Mesenteric fat pad (tissue), 1 donor: ENCODE data around the gene EFNA3. TPM values are rescaled to one million over a fixed set of nuclear protein-coding genes. Genes with fewer than 3 reads are reported as not detected.

Experiments used
- DNase-seq: peaks from one replicate; pipeline ENCODE4 v3.0.0-alpha.2; 2020; ENCODE audit warnings: low spot score
- total RNA-seq: library from RNA; stranded (reverse); fragmentation: NEBNext Ultra II Directional; extraction: Animal tissue kit (Norgen Biotek cat#: 25700); gene quantifications from one replicate; pipeline ENCODE4 v1.2.1, GENCODE V29; 2021
- donor health status: DM: yes; HTN: yes; CAD: no.

Gene EFNA3
- total RNA-seq, 1 donor from 2014 or later = 0.58 TPM

GRCh38 chr1:155066777-155067176 is 11.9 kb upstream of the EFNA3 start:
- DNase-seq = no peak

- DNase-seq = no peak
Measured at GRCh38 chr1:155068599-155068998, 10.0 kb upstream of the EFNA3 start.

- DNase-seq = no peak
Measured at GRCh38 chr1:155069551-155070157, 9.0 kb upstream of the EFNA3 start.

- no peak for DNase-seq
Measured at GRCh38 chr1:155070158-155070621, 8.4 kb upstream of the EFNA3 start.

DNA sequence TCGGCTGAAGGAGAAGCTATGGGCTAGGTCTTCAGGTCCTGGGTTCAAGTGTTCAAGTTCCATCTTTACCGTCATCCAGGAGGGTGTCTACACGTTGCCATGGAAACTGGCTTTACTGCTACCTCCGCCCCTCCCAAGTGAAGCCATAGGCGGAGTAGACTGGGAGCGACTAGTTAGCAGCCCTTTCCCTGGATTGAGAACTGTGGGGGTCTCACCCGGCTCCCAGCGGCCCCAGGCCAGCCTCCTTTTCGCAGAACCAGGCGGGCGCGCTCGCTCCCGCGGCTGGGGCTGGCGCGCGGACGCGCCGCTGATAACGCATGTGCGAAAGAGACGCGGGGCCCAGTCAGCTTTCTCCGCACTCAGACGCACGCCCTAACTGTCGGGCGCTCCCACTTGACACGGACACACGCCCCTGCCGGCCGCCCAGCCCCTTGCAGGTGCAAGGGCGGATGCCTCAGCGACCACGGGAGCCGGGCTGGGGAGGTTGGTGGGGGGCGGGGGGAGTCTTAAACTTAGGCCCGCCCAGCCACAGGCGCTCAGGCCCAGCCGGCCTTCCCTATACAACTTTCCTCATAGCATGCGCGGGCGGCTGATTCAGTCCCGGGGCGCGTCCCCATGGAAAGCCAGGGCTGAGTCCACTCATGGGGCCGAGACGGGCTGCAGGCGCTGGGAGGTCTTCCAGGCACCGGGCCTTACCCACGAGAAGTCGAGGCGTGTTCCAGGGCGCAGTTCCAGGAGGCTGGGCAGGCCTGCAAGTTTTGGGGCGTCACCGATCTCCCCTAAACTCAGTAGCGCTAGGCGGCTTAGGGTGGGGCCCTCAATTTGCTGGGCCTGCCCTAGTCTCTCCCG is 7.7 kb upstream of the EFNA3 start:
- no peak for DNase-seq

DNA sequence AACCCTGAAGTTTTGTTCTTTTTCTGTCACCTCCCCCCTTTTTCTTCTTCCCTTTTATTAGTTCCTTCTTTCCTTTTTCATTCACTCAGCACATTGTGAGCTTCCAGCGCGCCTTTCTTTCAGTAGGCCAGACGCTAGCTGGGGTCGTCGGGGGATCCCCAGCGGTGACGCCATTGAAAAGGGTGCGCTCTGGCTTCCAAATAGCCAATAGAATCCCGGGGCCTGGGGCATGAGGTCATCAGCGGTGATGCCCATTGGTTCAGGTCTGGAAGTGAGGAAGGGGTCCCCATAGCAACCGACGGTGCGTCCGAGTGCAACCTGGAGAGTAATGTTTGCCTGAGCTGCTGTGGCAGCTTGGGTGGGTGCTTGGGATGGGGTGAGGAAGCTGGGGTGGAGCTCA is 6.9 kb upstream of the EFNA3 start:
- DNase-seq = no peak

DNA sequence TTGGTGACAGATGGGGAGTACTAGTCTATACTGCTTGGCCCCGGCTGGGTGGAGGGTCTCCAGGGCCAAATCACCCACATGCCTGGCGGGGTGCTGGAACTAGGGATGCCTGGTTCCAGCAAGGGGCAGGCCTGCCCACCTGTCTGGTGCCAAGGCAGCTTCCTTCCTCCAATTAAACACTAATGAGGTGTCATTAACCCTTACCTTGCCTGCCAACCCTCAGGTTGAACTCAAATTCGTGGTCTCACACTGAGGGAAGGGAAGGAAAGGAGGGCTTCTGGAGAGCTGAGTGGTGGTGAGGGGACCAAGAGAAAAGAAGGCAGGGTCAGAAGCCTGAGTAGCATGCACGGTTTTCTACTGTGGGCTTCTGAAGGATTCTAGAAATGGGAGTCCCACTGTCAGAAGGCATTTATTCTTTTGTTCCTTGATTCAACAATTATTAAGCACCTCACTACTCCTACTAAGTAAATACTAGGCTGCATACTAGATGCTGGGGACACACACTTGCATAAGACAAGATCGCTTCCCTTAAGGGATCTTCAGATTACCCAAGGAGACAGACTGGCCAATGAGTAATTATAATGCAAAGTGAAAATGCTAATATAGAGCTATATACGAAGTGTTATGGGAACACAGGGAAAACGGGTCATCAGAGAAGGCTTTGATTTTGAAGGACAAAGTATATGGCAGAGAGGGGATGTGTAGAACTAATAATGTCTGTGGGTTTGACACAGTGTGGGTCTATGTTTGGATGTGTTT is 5.9 kb upstream of the EFNA3 start:
- DNase-seq = no peak

DNA sequence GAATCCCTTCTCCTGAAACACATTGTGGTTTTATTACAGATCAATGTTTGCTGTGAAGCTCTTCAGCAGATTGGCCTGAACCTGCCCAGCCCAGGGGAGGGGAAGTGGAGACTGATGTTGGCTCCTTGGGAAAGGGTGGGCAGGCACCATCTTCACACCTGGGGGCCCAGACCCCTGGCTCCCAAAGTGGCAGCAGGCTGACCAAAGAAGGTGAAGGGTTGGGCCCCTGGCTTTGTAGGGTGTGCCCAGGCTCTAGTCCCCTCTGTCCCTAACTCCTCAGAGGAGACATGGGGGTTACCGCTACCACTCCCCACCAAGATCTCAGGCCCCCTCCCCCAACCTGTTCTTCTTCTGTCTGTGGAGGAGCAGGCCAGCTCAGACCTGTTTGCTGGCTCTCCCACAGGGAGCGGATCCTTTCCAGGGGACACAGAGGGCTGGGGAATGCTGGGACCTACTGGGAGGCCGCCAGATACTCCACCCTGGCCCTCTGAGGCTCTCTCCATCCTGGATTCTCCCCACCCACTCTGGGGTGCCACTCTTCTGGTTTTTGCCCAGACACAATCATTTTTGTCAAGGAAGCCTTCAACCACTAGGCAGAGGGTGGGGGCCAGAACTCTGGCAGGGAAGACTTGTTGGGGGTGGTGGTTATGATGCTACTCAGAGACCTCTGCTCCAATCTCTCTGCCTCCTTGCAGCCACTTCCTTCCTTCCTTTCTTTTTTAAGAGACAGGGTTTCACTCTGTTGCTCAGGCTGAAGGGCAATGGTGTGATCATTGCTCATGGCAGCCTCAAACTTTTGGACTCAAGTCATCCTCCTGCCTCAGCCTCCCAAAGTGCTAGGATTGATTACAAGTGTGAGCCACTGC is 5.0 kb upstream of the EFNA3 start:
- DNase-seq = no peak

GRCh38 chr1:155075535-155075934 is 3.1 kb upstream of the EFNA3 start:
- no peak for DNase-seq

GRCh38 chr1:155076371-155076770 is 2.3 kb upstream of the EFNA3 start:
- DNase-seq = no peak

DNA sequence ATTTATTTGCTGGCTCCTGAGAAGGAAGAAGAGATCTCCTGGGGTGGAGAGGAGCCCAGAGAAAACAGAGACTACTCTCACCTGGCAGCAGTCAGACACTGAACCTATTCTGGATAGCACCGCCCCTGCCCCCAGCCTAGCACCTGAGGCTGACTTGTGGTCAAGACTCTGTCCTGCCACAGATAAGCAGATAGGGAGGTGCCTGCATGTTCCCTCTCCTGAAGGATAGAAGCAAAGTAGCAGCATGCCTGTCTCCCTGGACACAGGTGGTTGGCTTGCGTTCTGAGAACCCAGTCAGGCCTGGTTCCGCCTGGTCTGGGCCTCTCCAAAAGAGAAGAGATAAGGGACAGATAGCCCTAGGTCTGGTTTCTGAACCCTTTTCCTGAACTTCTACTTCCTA is 1.3 kb upstream of the EFNA3 start:
- no peak for DNase-seq

DNA sequence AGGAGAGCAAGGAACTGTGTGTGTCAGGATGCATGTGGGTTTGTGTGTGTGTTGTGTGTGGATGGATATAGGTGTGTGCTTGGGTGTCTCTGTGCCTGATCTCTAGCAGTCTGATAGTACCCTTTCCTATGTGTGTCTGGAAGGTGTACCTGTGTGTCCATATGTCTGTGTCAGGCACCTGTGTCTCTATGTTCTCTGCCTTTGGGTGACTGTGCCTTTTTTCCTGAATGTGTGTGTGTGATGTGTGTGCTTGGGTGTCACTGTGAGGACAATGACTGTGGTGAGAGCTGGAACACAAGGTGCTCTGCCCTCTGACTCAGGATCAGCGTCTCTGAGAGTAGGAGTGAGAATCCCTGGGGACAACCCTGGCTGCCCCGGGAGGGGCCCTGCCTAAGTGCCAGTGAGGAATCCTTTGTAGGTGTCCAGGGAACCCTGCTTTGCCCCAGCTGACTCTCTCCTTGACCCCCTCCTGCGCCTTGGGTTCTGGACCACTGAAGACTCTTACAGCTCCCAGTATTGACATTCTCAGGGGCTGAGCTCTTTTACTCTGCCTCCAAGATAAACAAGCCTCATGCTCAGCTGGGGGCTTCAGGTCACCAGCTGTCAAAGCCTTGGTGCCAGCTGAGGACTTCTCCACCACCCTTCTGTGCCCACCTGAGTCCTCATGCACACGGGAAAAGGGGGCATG is 735 bp upstream of the EFNA3 start:
- no peak for DNase-seq

- DNase-seq = no peak
Measured at GRCh38 chr1:155079210-155079486, 511 bp downstream of the EFNA3 start.

- no peak for DNase-seq
Measured at GRCh38 chr1:155079487-155080311, 1.1 kb downstream of the EFNA3 start.

DNA sequence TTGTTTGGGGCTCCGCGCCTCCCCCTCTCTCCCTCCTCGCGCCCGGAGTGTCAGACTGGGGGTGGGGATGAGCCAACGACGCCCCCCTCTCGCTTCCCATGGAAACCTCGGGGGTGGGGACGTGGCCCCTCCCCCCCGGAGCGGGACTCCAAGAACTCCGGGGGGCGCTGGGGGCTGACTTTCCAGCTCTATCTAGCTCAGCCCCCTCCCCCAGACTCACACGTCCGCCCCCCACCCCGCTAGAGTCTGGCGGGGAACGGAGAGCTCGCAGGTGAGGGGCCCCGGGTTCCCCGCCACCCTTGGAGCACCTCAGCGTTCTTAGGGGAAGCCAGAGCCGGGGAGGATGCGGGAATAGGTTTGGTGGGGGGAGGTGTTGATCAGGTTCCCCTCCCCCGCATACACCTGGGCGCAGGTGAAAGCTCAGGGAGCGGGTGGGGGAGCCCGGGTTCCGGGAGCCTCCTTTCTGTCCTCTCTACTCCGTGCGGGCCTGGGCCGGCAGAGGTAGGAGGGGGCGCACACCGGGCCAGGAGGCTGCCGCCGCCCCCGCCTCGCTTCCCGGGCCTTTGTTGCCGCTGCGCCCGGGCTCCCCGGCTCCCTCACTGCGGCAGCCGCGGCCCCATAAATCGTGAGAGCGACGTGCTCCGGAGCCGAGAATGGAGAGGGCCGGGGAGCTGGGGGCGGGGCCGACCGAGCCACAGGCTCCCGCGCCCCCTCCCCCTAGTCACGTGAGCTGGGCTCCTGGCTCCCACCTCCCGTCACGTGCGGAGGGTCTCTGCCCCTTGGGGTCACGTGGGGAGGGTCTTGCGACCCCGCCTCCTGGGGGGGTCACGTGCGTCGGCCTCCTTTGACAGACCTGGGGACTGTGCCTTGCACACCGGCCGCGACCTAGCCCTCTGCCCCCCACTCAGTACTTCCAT is 1.9 kb downstream of the EFNA3 start:
- no peak for DNase-seq

GRCh38 chr1:155081472-155082300 is 3.0 kb downstream of the EFNA3 start:
- DNase-seq = no peak

DNA sequence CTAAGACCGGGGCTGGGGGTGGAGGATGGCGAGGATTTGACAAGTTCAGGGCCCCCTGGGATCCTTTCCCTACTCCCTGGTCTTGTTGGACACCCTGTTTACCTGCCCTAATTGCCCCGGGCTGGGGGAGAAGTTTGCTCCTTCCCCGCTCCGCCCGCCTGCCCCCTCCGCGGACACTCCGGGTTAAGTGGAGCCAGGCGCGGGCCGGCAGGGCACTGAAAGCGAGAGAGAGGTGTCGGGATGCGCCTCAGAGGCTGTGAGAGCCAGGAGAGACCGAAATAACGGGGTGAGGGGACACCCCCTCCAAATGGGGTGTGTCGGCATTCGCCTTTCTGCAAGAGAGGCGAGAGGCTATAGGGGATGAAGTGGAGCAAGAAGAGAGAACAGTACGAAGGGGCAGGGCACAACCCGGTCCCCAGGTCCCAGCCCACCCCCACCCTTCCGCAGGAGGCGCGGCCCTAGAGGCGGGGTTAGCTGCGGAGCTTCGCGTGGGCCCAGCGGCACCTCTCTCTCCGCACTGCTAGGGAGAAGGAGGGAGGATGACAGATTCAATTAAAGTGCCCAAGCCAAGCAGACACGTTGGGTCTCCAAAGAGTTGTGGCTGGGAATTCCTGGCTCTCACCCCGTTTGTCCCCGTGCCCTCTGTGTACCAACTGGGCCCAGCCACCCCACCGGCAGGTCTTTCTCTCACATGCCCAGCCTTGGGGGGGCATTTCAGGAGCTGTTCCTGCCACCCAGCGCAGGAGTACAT is 3.8 kb downstream of the EFNA3 start:
- no peak for DNase-seq
